Left lung (tissue), 10 donors: ENCODE results near the gene KRT84. TPM values are rescaled to one million over a fixed set of nuclear protein-coding genes. Genes with fewer than 3 reads are reported as not detected.

Source experiments
- ATAC-seq: fragments of 200-7000 bp; cut with Tn5 transposase; one replicate; pipeline ENCODE4 v1.9.1; 2020; ENCODE audit warnings: moderate library complexity
- DNase-seq, 4 donors: peaks; one replicate each; pipeline ENCODE4 v3.0.0-alpha.2; 2013 to 2020
- H3K27ac ChIP-seq, 2 donors: fragments of 200-600 bp; sonication (generic) in 1 of 2; one replicate each; pipeline versions ENCODE4 v1.5.0 to v1.8.0; 2020 to 2021
- H3K27me3 ChIP-seq, 2 donors: fragments of 200-600 bp; sonication (generic) in 1 of 2; one replicate each; pipeline versions ENCODE4 v1.5.0 to v1.8.0; 2020 to 2021
- H3K36me3 ChIP-seq, 2 donors: fragments of 200-600 bp; sonication (generic) in 1 of 2; one replicate each; pipeline versions ENCODE4 v1.5.0 to v1.8.0; 2020 to 2021
- H3K4me1 ChIP-seq, 2 donors: fragments of 200-600 bp; one replicate each; pipeline ENCODE4 v1.8.0; 2021
- H3K4me3 ChIP-seq, 2 donors: fragments of 200-600 bp; sonication (generic) in 1 of 2; one replicate each; pipeline versions ENCODE4 v1.5.0 to v1.8.0; 2020 to 2021; ENCODE audit warnings: mild to moderate bottlenecking in 1 of 2
- H3K9me3 ChIP-seq, 2 donors: fragments of 200-600 bp; sonication (generic) in 1 of 2; one replicate each; pipeline versions ENCODE4 v1.5.0 to v1.8.0; 2020 to 2021
- intact Hi-C, 2 donors: fragments of 100-400 bp; cut with DNase I; formaldehyde crosslinking; loops; one replicate each; pipeline versions ENCODE4 v1.11.2 to v1.14.2; 2022
- polyA plus RNA-seq, 6 donors: library from polyadenylated mRNA; unstranded; fragments of 120-200 nt; gene quantifications; one replicate each; pipeline ENCODE4 v1.2.1, GENCODE V29; 2013; ENCODE audit not compliant: insufficient read length in 6 of 6
- total RNA-seq, 2 donors: library from RNA; stranded (reverse); fragmentation: NEBNext Ultra II Directional; extraction: Animal tissue kit (Norgen Biotek cat#: 25700); gene quantifications; one replicate each; pipeline ENCODE4 v1.2.1, GENCODE V29; 2021
- TF ChIP-seq, protein P1 (sequence below), 2 donors: fragments of 200-600 bp; sonication (generic) in 1 of 2; IDR thresholded peaks; one replicate each; pipeline versions ENCODE4 v1.5.0 to v1.8.0; 2021; ENCODE audit warnings: antibody characterized with exemption in 2 of 2
- donor health status: DM: no; HTN: yes; CAD: no.
- donor health status: DM: no; HTN: no; CAD: no.

The KRT84 gene
- total and polyA plus RNA-seq, 8 donors = not detected

DNA sequence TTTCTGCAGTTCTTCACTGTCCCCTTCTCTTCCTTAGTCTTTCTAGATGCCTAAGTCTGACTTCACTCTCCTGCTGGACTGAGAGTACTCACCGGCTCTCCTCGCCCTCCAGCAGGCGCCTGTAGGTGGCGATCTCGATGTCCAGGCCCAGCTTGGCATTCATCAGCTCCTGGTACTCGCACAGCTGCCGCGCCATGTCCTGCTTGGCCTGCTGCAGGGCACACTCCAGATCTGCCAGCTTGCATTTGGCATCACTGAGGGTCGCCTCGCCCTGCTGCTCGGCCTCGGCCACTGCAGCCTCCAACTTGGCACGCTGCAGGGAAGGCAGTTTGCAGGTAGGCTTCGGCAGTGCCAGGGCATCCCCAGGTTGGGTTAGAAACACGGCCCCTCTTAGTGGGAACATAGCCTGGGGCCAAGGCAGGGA lies 5.2 kb downstream of the KRT84 start:
- Histone ChIP-seq H3K9me3 (no peaks in the 10 kb centered on the region), H3K27ac (no peak overlapping the region), H3K4me3 (no peak overlapping the region), H3K36me3 (no peaks in the 10 kb centered on the region), H3K27me3 (peaks cover 0 to 39% of the 10 kb centered on the region in 2 donors), H3K4me1 (no peaks in the 10 kb centered on the region)
- DNase-seq (no peak), ATAC-seq (peak; percentile 66)
- intact Hi-C loops = no loop called here
- TF ChIP-seq, protein P1, sequence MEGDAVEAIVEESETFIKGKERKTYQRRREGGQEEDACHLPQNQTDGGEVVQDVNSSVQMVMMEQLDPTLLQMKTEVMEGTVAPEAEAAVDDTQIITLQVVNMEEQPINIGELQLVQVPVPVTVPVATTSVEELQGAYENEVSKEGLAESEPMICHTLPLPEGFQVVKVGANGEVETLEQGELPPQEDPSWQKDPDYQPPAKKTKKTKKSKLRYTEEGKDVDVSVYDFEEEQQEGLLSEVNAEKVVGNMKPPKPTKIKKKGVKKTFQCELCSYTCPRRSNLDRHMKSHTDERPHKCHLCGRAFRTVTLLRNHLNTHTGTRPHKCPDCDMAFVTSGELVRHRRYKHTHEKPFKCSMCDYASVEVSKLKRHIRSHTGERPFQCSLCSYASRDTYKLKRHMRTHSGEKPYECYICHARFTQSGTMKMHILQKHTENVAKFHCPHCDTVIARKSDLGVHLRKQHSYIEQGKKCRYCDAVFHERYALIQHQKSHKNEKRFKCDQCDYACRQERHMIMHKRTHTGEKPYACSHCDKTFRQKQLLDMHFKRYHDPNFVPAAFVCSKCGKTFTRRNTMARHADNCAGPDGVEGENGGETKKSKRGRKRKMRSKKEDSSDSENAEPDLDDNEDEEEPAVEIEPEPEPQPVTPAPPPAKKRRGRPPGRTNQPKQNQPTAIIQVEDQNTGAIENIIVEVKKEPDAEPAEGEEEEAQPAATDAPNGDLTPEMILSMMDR (IDR thresholded peaks at IDR 0.05) = peak in 1 of 2 donors; percentile 18

DNA sequence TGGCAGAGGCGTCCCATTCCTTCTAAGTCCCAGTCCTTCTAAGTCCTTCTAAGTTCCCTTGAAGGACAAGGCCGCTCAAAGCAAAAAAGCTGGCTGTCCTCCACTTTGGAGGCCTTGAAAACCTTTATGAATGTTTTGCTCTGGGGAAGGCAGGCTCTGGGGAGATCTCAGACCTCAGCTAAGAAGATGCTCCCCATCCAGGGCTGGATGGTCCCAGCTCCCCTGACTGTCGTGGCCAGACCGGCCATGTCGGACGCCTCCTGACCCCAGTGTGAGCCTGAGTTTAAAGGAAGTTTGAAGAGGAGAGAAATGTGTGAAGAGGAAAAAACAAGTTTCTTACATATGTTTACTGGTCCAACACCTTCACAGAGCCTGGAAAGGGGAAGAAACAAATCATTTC lies 5.9 kb downstream of the KRT84 start:
- no peak overlapping the region for H3K4me3 ChIP-seq
- H3K9me3 ChIP-seq = no peaks in the 10 kb centered on the region
- H3K4me1 ChIP-seq = no peaks in the 10 kb centered on the region
- intact Hi-C loops = loop anchor here in 1 of 2 donors (5.0 kb wide), 1 partner anchor 488 kb away; no protein-coding TSS in a partner anchor
- H3K27ac ChIP-seq = no peak overlapping the region
- H3K27me3 ChIP-seq = peaks cover 0 to 39% of the 10 kb centered on the region in 2 donors
- TF ChIP-seq, protein P1 (IDR thresholded peaks at IDR 0.05) = no peak
- H3K36me3 ChIP-seq = no peaks in the 10 kb centered on the region
- DNase-seq (no peak), ATAC-seq (no peak)

DNA sequence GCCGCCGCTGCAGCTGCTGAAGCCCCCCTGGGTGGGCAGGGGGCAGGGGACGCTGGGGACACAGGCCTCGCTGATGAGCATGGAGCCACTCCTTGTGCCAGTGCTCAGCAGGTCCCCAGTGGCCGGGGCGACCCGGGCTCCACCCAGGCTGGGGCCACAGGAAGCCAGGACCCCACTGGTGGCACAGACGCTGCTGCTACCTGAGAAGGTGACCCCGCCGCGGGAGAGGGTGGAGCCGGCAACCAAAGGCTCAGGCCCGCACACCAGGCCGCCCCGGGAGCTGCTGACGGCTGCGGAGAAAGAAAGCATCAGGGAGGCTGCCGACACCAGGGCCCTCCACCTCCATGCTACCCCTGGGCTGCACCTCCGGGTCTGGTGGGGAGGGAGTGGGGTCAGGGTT lies 7.4 kb downstream of the KRT84 start:
- Histone ChIP-seq H3K27ac (no peak overlapping the region), H3K4me3 (no peak overlapping the region), H3K27me3 (peaks cover 0 to 39% of the 10 kb centered on the region in 2 donors), H3K4me1 (no peaks in the 10 kb centered on the region), H3K9me3 (no peaks in the 10 kb centered on the region), H3K36me3 (no peaks in the 10 kb centered on the region)
- DNase-seq = no peak
- TF ChIP-seq, protein P1 (IDR thresholded peaks at IDR 0.05) = no peak
- no peak for ATAC-seq
- intact Hi-C loops = loop anchor here in 1 of 2 donors (5.0 kb wide), 1 partner anchor 489 kb away; no protein-coding TSS in a partner anchor

DNA sequence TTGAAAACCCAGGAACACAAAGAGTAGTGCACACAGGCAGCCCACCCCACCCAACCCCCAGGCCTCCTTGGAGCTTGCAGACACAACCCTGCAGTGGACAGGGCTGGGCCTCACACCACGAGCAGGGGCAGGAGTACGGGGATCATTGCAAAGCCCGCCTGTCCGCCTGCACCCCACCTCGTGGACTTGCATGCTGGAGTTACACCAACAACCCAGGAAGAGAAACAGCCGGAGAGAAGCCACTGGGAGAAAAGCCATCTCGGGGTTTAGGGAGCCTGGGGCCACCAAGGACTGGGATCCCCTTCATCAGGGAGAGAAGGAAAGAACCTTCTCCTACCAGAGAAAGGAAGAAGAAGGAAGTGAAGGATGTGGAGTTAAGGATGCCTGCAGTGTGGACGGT lies 8.2 kb downstream of the KRT84 start:
- Histone ChIP-seq H3K9me3 (no peaks in the 10 kb centered on the region), H3K27ac (no peak overlapping the region), H3K4me3 (no peak overlapping the region), H3K4me1 (no peaks in the 10 kb centered on the region), H3K36me3 (no peaks in the 10 kb centered on the region), H3K27me3 (peaks cover 0 to 32% of the 10 kb centered on the region in 2 donors)
- DNase-seq (no peak), ATAC-seq (no peak)
- intact Hi-C loops = loop anchor here in 1 of 2 donors (5.0 kb wide), 1 partner anchor 490 kb away; no protein-coding TSS in a partner anchor
- TF ChIP-seq, protein P1 (IDR thresholded peaks at IDR 0.05) = no peak

DNA sequence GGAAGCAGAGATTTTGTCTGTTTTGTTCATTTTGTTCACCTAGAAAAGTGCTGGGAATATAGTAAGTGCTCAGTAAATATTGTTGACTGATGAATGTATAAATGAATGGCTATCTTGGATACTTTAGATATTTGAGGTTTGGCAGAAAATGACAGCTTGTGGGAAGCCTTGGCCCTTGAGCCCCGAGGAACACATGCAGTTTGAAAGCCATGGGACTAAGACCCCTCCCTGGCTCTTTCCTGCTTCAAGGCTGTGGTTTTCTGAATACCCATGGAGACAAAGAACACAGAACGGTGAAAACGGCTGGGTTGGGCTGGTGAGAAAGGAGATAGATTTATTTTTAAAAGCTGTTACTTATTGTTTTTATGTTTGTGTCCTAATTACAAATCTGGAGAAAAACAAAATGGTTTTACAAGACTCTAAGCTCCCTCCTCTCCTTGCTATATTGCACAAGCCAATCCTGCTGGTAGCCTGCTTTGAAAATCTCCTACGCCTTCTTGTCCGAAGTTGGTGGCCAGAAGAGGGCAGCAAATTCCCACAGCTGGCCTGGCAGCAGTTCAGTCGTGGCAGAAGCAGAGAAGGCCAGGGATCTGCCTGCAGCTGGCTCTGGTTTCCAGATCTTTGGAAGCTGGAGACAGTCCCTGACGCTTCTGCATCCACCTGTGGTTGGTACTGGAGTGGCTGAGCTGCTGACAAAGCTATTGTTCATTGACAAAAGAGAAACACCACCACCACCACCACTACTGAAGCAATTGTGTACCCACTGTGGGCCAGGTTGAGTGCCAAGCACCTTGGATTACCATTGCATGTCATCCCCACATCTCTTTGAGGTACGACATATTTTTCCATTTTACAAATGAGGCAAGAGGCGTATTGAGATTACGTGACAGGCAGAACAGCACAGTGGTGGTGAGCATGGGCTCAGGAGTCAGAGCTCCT lies 13.0 kb downstream of the KRT84 start:
- DNase-seq (peak in 3 of 4 donors; percentile 76 to 92 (median 81)), ATAC-seq (peak; percentile 93)
- Histone ChIP-seq H3K36me3 (no peaks in the 10 kb centered on the region), H3K9me3 (no peaks in the 10 kb centered on the region), H3K4me3 (no peak overlapping the region), H3K27me3 (peaks cover 0 to 14% of the 10 kb centered on the region in 2 donors), H3K27ac (peak overlapping the region in 1 of 2 donors; percentile 15), H3K4me1 (no peaks in the 10 kb centered on the region)
- TF ChIP-seq, protein P1 (IDR thresholded peaks at IDR 0.05) = peak; percentile 68 to 75
- intact Hi-C loops = no loop called here
